ENCODE data around the gene DIAPH2. TPM values are rescaled to one million over a fixed set of nuclear protein-coding genes. Genes with fewer than 3 reads are reported as not detected.

The DIAPH2 gene
- total and polyA plus RNA-seq, 2 of the 13 experiments (the other 11 are each of a cell fraction or from before 2014, with no cell fraction given), result 2.1 to 8.5 TPM

DNA sequence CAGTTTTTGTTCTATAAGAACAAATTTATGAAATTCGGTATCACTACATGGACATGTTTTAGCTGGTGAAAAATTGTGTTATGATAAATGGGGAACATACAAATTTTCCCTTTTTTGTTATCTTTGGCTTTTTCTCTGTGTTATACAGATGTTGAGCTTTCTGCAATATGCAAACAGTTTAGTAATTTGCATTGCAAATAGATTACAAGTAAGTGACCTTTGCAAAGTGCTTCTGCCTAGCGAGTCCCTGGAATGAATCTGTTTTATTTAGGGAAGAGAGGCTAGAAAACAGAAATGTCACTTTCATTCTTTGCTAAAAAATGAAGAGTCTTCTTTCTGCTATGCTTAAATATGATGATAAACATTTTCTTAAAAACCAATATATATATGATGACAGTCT lies 660.1 kb downstream of the DIAPH2 start (continued):
- no peak for TF ChIP-seq MBNL3 (CRISPR knock-in tag; conservative IDR thresholded peaks at IDR 0.05)
- TF ChIP-seq, protein P1, sequence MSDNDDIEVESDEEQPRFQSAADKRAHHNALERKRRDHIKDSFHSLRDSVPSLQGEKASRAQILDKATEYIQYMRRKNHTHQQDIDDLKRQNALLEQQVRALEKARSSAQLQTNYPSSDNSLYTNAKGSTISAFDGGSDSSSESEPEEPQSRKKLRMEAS (IDR thresholded peaks at IDR 0.05), result no peak

- Histone ChIP-seq H3K4me2 (ENCODE audit: low read depth, low read length) (no peak overlapping the region), H3K9me3 (ENCODE audit: low read length) (no peaks in the 10 kb centered on the region), H2AFZ (ENCODE audit: low read length) (no peak overlapping the region), H4K20me1 (ENCODE audit: insufficient read depth, low read length) (no peaks in the 10 kb centered on the region), H3K4me3 (replicated peaks in 1 of 3; ENCODE audit: insufficient read depth in 1 of 3, low read depth in 2 of 3, low read length in 3 of 3) (no peak overlapping the region), H3K27ac (ENCODE audit: extremely low read length, insufficient read depth, low read length) (no peak overlapping the region), H3K79me2 (ENCODE audit: insufficient read depth, low read length) (no peaks in the 10 kb centered on the region), H3K36me3 (replicated peaks in 1 of 2; ENCODE audit: control insufficient read depth in 1 of 2, insufficient read depth in 2 of 2, low read length in 2 of 2) (no peaks in the 10 kb centered on the region), H3K9ac (ENCODE audit: insufficient read depth, low read depth, low read length) (no peak overlapping the region), H3K27me3 (ENCODE audit: control insufficient read depth in 1 of 2, insufficient read depth in 2 of 2, low read length in 2 of 2) (no peaks in the 10 kb centered on the region), H3K4me1 (ENCODE audit: insufficient read depth, low read length) (no peaks in the 10 kb centered on the region)
- WGBS (ENCODE audit: low lambda C conversion rate), result 96% methylated on average over 2 of the region's 2 CpGs
- intact Hi-C loops (cut with micrococcal nuclease; ENCODE audit: unreplicated experiment) (no loop called here), in situ Hi-C loops (cut with HindIII; ENCODE audit: extremely low pct_ligation_motif_present, low pct_unique_long_range_greater_than_20kb) (no loop called here)
- CTCF ChIA-PET (ENCODE audit: low intra/inter-chr PET ratio, low total read pairs), result no interaction called here
- BruUV-seq (replicated peaks), result no TSS peak
- ATAC-seq, result no peak
- POLR2A ChIA-PET, result no interaction called here
- TF ChIP-seq ETS1 (CRISPR knock-in tag; IDR thresholded peaks at IDR 0.05), result no peak
- TF ChIP-seq ZNF674 (CRISPR knock-in tag; IDR thresholded peaks at IDR 0.05; ENCODE audit: low read depth), result no peak
- TF ChIP-seq, protein P2, sequence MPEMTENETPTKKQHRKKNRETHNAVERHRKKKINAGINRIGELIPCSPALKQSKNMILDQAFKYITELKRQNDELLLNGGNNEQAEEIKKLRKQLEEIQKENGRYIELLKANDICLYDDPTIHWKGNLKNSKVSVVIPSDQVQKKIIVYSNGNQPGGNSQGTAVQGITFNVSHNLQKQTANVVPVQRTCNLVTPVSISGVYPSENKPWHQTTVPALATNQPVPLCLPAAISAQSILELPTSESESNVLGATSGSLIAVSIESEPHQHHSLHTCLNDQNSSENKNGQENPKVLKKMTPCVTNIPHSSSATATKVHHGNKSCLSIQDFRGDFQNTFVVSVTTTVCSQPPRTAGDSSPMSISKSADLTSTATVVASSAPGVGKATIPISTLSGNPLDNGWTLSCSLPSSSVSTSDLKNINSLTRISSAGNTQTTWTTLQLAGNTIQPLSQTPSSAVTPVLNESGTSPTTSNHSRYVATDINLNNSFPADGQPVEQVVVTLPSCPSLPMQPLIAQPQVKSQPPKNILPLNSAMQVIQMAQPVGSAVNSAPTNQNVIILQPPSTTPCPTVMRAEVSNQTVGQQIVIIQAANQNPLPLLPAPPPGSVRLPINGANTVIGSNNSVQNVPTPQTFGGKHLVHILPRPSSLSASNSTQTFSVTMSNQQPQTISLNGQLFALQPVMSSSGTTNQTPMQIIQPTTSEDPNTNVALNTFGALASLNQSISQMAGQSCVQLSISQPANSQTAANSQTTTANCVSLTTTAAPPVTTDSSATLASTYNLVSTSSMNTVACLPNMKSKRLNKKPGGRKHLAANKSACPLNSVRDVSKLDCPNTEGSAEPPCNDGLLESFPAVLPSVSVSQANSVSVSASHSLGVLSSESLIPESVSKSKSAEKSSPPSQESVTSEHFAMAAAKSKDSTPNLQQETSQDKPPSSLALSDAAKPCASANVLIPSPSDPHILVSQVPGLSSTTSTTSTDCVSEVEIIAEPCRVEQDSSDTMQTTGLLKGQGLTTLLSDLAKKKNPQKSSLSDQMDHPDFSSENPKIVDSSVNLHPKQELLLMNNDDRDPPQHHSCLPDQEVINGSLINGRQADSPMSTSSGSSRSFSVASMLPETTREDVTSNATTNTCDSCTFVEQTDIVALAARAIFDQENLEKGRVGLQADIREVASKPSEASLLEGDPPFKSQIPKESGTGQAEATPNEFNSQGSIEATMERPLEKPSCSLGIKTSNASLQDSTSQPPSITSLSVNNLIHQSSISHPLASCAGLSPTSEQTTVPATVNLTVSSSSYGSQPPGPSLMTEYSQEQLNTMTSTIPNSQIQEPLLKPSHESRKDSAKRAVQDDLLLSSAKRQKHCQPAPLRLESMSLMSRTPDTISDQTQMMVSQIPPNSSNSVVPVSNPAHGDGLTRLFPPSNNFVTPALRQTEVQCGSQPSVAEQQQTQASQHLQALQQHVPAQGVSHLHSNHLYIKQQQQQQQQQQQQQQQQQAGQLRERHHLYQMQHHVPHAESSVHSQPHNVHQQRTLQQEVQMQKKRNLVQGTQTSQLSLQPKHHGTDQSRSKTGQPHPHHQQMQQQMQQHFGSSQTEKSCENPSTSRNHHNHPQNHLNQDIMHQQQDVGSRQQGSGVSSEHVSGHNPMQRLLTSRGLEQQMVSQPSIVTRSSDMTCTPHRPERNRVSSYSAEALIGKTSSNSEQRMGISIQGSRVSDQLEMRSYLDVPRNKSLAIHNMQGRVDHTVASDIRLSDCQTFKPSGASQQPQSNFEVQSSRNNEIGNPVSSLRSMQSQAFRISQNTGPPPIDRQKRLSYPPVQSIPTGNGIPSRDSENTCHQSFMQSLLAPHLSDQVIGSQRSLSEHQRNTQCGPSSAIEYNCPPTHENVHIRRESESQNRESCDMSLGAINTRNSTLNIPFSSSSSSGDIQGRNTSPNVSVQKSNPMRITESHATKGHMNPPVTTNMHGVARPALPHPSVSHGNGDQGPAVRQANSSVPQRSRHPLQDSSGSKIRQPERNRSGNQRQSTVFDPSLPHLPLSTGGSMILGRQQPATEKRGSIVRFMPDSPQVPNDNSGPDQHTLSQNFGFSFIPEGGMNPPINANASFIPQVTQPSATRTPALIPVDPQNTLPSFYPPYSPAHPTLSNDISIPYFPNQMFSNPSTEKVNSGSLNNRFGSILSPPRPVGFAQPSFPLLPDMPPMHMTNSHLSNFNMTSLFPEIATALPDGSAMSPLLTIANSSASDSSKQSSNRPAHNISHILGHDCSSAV (CRISPR knock-in tag; IDR thresholded peaks at IDR 0.05; ENCODE audit: borderline replicate concordance), result no peak
- no peak for TF ChIP-seq NCOA2 (CRISPR knock-in tag; IDR thresholded peaks at IDR 0.05)
- TF ChIP-seq CENPX (CRISPR knock-in tag; IDR thresholded peaks at IDR 0.05), result no peak
- no peak for TF ChIP-seq BRCA1 (CRISPR knock-in tag; IDR thresholded peaks at IDR 0.05)
- FAIRE-seq, result no peak
- DNase-seq (ENCODE audit: low spot score), result no peak
These were observed 674.3 kb downstream of the DIAPH2 start for GRCh38 chrX:97358941-97359340.

Data from HepG2 (cell line).